ENCODE data around the gene IP6K2. TPM values are rescaled to one million over a fixed set of nuclear protein-coding genes. Genes with fewer than 3 reads are reported as not detected.

The IP6K2 gene
- total and polyA plus RNA-seq, 2 of the 8 experiments (the other 6 are each of a cell fraction or from before 2014, with no cell fraction given) = 95.8 to 144 TPM

- H4K91ac ChIP-seq (replicated peaks; ENCODE audit: insufficient read length, low read length) = no peak overlapping the region
- no peak overlapping the region for H2AK5ac ChIP-seq (ENCODE audit: low read depth, low read length)
- no peak for FAIRE-seq
- no peaks in the 10 kb centered on the region for H3K79me2 ChIP-seq (ENCODE audit: control insufficient read depth in 1 of 2, insufficient read depth in 2 of 2, low read length in 2 of 2)
- no peak overlapping the region for H3K14ac ChIP-seq (ENCODE audit: insufficient read length)
- no peak overlapping the region; a peak in 1 of 7 replicates for H3K9ac ChIP-seq (replicated peaks in 1 of 4; ENCODE audit: extremely low read depth in 1 of 4, low read depth in 3 of 4, low read length in 3 of 4)
- H3K23ac ChIP-seq (ENCODE audit: insufficient read length) = no peak overlapping the region
- no peaks in the 10 kb centered on the region for H4K20me1 ChIP-seq (replicated peaks in 1 of 2; ENCODE audit: control insufficient read depth in 1 of 2, insufficient read depth in 2 of 2, low read length in 2 of 2)
- CTCF ChIA-PET (ENCODE audit: partially characterized antibody) = interaction anchor here (0.5 to 6.1 kb wide), 62 partner anchors 8 to 275 kb away, joined by 3 to 75 read pairs (median 5); partner anchors contain the start of genes ARIH2, CELSR3, IP6K2 and SLC25A20
- DNase-seq (ENCODE audit: low read depth in 1 of 2, low spot score in 2 of 2) = no peak
- no peaks in the 10 kb centered on the region for H3K9me3 ChIP-seq (ENCODE audit: insufficient read depth in 2 of 2, low read depth in 1 of 2, low read length in 1 of 2)
- no peaks in the 10 kb centered on the region for H3K79me1 ChIP-seq (ENCODE audit: low read depth, low read length)
- no peak overlapping the region; the same call in 1 of the 2 replicates for H2BK15ac ChIP-seq (ENCODE audit: low read length)
- H2BK120ac ChIP-seq (replicated peaks; ENCODE audit: low read depth, low read length) = no peak overlapping the region
- POLR2A ChIA-PET (ENCODE audit: partially characterized antibody) = interaction anchor here (0.7 to 3.6 kb wide), 10 partner anchors 11 to 268 kb away, joined by 3 to 26 read pairs (median 4); partner anchors contain the start of genes ARIH2, IP6K2 and WDR6
- no peak overlapping the region for H3K4me2 ChIP-seq (ENCODE audit: insufficient read depth in 1 of 2, low read depth in 2 of 2, low read length in 2 of 2)
- H3K4ac ChIP-seq (replicated peaks; ENCODE audit: insufficient read length, low read depth, low read length) = no peak overlapping the region
- H3K36me3 ChIP-seq (ENCODE audit: control insufficient read depth in 2 of 4, insufficient read depth in 4 of 4, low read length in 3 of 4) = no peaks in the 10 kb centered on the region
- 0 out of 2 replicates have a peak overlapping the region, but pooled peaks have one; percentile 1 for H2BK12ac ChIP-seq (ENCODE audit: low read depth, low read length)
- H3K18ac ChIP-seq (ENCODE audit: extremely low read depth, low read length) = no peak overlapping the region
- H2BK20ac ChIP-seq (ENCODE audit: low read length) = no peak overlapping the region
- H3K56ac ChIP-seq (replicated peaks; ENCODE audit: insufficient read length, low read depth, low read length) = no peak overlapping the region
- peaks cover 0 to 4% (median 0%) of the 10 kb centered on the region in 4 experiments; a peak in 2 of 7 replicates for H3K4me1 ChIP-seq (replicated peaks in 1 of 4; ENCODE audit: control insufficient read depth in 3 of 4, insufficient read depth in 4 of 4, low read length in 3 of 4)
- no peak overlapping the region; the same call in 1 of the 2 replicates for H4K8ac ChIP-seq (ENCODE audit: extremely low read depth, insufficient read depth, low read length)
- 0 out of 2 replicates have a peak overlapping the region, but pooled peaks have one; percentile 22 for H2BK5ac ChIP-seq (ENCODE audit: low read depth, low read length)
- H3K4me3 ChIP-seq (ENCODE audit: extremely low read depth in 1 of 4, insufficient read depth in 2 of 4, low read depth in 3 of 4, low read length in 4 of 4) = no peak overlapping the region
- no peak overlapping the region for H4K5ac ChIP-seq (ENCODE audit: insufficient read length, low read depth, low read length)
- peak overlapping the region; percentile 90 for H2AFZ ChIP-seq (ENCODE audit: low read length)
- 92% methylated on average over 9 of the region's 9 CpGs; no CpG with 5 or more reads in 1 of the 2 experiments for WGBS, 2 experiments (ENCODE audit: extremely low coverage in 1 of 2, insufficient coverage in 1 of 2, insufficient read length in 1 of 2, insufficient replicate concordance in 2 of 2, low coverage in 1 of 2, low lambda C conversion rate in 2 of 2, missing lambda C conversion rate in 1 of 2)
- H3K27me3 ChIP-seq (replicated peaks in 1 of 4; ENCODE audit: control insufficient read depth in 3 of 4, extremely low read depth in 1 of 4, insufficient read depth in 3 of 4, low read length in 3 of 4) = no peaks in the 10 kb centered on the region; a peak in 1 of 7 replicates
- no peak overlapping the region for H3K27ac ChIP-seq (ENCODE audit: low read depth, low read length)
- no peaks in the 10 kb centered on the region for H3K23me2 ChIP-seq (ENCODE audit: low read depth, low read length)
- TF ChIP-seq RNF2 (IDR thresholded peaks at IDR 0.05; ENCODE audit: borderline replicate concordance, low read depth, low read length, missing control alignments, poor library complexity, severe bottlenecking) = no peak
- TF ChIP-seq EZH2 (IDR thresholded peaks at IDR 0.05; ENCODE audit: low read depth, low read length, severe bottlenecking) = no peak
- TF ChIP-seq ATF2 (IDR thresholded peaks at IDR 0.05; ENCODE audit: low read length) = no peak
- TF ChIP-seq POLR2A (IDR thresholded peaks at IDR 0.05; ENCODE audit: control extremely low read depth in 1 of 2, low read depth in 2 of 2, low read length in 2 of 2) = no peak
- no peak for TF ChIP-seq BACH1 (IDR thresholded peaks at IDR 0.05; ENCODE audit: low read length)
- no peak for TF ChIP-seq POLR2AphosphoS5 (IDR thresholded peaks at IDR 0.05; ENCODE audit: low read depth, low read length)
- TF ChIP-seq EGR1 (IDR thresholded peaks at IDR 0.05; ENCODE audit: borderline replicate concordance, low read depth, low read length) = no peak
- TF ChIP-seq CHD2 (IDR thresholded peaks at IDR 0.05; ENCODE audit: low read length) = no peak
- TF ChIP-seq HDAC2 (IDR thresholded peaks at IDR 0.05; ENCODE audit: borderline replicate concordance in 1 of 2, low read depth in 2 of 2, low read length in 2 of 2) = no peak
- no peak for TF ChIP-seq GABPA (IDR thresholded peaks at IDR 0.05; ENCODE audit: borderline replicate concordance, insufficient read depth, low read length)
Observed at GRCh38 chr3:48738926-48739616, 22.1 kb upstream of the IP6K2 start.
